ENCODE measurements around the gene ZNF385B.

Gene ZNF385B

DNA sequence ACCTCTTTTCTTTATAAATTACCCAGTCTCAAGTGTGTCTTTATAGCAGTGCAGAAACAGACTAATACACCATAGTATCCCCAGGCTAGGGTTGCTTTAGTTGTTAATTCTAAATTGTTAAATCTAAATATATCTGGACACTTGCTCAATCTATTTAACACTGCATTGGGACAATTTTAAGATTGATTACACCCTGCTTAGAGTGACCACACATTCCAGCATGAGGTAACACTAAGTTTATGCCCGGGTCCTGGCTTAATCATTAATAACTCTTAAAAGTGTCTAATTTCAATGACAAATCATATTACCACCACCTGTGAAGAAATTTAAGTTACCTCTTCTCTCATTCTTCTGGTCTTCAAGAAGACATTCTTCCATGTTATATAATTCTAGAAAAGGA, 131.4 kb downstream of the ZNF385B start:
- DNase-seq, result no peak

- no peak for DNase-seq
These were observed 134.8 kb downstream of the ZNF385B start for GRCh38 chr2:179726461-179727180.

DNA sequence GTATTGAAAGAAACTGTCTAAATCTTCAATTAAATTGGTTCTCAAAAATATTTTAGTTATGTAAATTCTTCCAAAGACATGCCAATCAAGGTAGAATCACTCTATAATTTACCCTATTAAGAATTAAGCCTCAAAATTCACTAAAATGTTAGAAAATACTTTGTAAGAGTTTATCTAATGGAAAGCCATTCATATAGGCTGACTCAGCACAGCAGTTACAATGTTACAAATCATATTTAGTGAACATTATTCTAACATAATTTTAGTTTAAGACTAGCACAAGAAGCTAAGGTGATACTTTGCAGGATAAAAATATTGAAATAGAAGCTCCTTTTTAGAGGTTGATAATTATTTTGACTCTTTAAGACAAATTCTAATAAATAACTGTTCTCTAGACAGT, 137.0 kb downstream of the ZNF385B start:
- DNase-seq, result no peak

DNA sequence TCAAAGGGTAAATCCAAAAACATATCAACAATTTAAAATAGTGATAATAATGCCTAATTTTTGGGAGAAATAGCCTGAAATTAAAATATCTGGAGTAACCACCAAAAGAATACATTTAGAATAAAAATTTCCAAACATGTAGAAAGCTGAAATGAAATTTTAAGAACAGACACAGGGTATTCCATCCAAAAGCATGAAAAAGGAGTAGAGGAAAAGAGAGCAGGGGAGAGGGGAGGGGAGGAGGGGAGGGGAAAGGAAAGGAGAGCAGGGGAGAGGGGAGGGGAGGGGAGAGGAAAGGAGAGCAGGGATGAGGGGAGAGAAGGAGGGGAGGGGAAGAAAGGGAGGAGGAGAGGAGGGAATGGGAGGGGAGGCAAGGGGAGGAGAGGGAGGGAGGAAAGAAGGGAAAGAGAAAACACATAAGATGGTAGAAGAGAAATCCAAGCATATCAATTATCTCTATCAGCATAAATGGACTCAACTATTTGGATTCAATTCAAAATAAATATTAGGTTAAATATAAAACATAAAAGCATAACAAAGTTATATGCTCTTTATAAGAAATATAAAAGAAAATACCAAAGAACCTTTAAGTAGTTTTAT, 141.1 kb downstream of the ZNF385B start:
- DNase-seq, result no peak

GRCh38 chr2:179715871-179716270, 145.5 kb downstream of the ZNF385B start:
- DNase-seq, result no peak

- DNase-seq, result no peak
These were observed 146.2 kb downstream of the ZNF385B start for GRCh38 chr2:179715196-179715595.

GRCh38 chr2:179712825-179713224, 148.6 kb downstream of the ZNF385B start:
- no peak for DNase-seq

DNA sequence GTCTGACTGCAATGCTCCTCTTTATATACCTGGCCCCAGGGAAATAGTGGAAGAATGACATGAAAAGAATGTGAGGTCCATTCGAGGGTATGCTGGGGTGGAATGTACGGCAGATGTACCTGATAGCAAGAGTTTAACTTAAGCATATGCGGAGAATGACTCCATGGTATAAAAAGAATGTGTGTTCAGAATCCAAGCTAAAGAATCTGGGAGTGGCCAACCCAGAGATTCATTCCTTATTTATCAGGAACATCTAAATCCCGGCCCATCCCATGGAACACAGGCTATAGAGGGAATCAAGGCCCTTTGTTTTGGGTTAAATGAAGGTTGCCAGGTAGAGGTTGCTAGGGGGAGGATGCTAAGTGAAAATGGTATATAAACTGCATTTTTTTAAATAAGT, 150.0 kb downstream of the ZNF385B start:
- DNase-seq, result no peak

- DNase-seq, result no peak
These were observed 157.7 kb downstream of the ZNF385B start for GRCh38 chr2:179703702-179704101.

GRCh38 chr2:179702912-179703311, 158.5 kb downstream of the ZNF385B start:
- DNase-seq, result no peak

DNA sequence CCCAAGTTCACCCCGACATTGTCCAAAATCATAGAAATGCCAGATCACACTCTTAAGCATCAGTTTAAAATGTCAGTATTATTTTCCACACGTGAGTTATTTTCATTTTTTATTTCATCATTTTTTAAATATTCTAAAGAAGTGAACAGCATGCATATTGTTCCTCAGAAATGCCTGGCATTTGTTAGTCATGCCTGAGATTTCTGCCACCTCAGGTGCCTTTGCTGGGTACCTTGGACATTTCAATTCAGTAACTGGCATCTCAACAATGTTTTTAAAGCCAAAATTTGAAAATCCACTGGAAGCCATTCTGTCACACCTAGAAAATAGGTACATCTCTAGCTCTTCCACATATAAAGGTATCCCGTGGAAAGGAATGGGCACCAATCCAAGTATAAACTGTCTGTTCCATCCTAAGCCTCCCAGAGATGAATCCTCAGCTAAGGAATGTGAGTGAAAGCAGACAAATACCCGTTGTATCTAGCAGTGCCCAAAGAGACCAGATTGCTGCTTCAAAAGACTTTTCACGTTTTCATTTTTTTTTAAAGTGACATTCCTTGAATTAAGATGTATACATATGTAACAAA, 159.8 kb downstream of the ZNF385B start:
- DNase-seq, result no peak

GRCh38 chr2:179695486-179695885, 165.9 kb downstream of the ZNF385B start:
- DNase-seq, result no peak

DNA sequence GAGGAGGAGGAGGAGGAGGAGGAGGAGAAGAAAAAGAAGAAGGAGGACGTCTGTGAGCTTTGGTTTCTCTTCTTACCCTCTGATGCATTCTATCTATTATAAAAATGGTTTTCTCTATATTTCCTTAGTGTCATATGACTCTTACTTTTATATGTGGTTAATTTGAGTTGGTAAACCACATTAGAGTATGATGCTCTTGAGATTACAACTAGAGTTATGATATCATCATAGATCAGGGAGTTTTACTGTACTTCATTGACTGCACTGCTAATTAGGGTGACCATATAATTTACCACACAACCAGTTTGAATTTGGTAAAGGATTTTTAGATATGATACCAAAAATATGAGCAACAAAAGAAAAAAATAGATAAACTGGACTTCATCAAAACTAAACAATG, 166.4 kb downstream of the ZNF385B start:
- no peak for DNase-seq

GRCh38 chr2:179692610-179693009, 168.8 kb downstream of the ZNF385B start:
- no peak for DNase-seq

DNA sequence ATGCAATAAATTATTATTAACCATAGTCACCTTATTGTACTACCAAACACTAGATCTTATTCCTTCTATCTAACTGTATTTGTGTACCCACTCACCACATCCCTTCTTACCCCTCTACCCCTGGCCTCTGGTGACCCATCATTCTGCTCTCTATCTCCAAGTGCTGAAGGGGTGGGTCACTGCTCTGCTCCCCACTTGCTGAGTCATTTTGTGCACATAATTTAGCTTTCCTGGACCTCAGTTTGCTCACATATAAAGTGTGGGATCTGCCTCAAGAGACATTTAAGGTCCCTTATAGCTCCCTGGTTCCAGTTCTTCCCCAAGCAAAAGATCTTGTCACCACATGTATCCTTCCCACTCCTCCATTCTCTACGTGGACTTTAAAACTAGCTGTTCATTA, 169.4 kb downstream of the ZNF385B start:
- DNase-seq, result no peak

GRCh38 chr2:179691235-179691634, 170.2 kb downstream of the ZNF385B start:
- DNase-seq, result no peak

DNA sequence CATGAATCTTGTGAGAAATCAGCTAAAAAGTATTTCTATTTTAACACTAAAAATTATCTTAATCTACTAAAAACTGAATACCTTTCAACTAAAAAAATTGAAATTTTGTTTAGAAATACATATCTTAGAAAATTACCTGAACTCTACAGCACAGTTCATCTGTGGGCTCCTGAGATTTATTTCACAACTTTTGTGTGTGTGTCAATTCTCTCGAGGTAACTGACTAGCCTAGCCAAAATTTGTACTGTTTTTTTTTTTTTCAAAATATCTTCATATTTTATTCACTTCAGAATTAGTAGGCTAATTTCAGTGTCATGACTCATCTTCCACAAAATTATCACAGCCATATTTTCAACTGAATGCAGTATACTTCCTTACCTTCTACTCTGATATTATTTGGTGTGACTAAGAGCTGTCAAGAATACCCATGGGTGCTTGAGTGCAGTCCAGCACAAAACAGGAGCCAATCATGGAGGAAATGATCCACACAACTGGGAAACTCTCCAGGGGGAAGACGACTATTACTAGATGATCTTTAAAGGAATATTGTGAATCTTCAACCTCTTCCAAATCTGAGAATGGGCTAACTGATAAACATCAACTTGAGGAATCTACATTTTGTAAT, 174.6 kb downstream of the ZNF385B start:
- no peak for DNase-seq

GRCh38 chr2:179686069-179686468, 175.3 kb downstream of the ZNF385B start:
- no peak for DNase-seq

DNA sequence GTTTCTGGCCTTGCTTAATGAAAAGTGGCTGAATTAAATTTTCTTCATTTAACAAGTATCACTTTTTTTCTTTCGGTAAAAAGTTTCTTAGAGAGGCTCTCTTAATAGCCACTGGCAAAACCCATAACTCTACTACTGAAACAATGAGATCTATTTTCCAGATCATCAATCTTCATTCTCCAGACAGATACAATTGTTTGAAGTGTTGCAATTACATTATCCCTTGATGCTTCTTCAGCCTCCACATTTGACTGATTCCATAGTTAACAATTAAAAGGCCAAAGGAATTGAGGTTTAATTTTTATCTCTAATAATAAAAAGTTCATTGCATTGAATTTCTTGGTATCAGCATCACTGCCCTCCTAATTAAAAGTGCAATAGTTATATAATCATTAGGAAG, 176.3 kb downstream of the ZNF385B start:
- no peak for DNase-seq

GRCh38 chr2:179682756-179683155, 178.7 kb downstream of the ZNF385B start:
- DNase-seq, result no peak

DNA sequence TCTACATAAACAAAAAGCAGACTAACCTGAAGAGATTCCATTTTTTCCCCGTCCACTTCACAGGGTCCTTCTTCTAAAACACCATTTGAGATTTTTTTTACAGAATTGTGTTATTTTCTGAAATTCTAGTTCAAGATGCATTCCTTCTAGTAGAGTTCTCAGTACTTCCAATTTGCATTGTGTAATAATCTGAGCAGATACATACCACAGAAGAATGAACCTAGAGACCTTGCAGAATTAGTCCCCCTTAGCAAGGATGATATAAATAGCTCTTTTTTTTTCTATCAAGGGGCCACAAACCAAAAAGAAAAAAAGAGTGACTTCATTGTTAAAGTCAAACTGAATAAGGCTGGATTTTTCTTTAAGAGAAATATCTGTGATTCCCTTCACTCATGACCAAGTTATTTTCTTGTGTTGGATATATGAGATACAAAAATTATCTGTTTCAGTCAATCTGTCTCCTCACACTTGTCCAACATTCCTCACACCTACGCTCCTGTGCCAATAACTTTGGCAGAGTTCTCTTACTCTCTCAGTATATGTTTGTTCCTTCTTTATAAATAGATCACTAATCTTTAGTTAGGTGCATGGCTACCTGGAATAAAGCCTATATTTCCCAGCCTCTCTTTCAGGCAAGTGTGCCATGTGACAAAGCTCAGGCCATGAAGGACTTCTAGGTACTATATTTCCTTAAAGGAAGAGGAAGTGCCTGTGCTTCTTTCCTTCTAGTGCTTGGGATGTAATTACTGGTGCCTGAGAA, 183.5 kb downstream of the ZNF385B start:
- no peak for DNase-seq

DNA sequence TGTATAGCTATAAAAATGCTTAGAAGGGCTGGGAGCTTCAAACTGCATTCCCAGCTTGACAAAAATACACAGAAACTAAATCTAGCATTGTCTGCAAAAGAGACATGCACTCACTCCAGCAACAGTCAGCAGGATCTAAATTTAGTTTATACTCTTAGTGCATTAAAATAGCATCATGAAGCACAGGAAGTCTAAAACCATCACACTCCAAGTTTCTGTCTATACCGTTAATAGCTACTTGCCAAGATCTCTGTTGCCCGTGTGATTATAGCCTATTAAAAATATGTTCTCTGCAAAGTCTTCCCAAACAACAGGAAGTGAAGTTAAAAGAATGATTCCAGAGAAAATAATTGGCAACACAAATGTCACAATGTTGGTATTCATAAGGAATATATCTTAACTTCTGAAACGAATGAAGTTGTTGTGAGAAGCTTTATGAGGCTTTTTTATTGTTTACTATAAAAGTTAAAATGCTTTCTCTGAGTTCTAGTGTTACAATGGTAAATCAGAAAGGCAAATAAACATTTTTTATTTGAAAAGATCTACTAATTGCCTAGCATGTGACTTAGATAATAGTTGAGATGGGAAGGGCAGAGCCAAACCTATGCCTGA, 184.2 kb downstream of the ZNF385B start:
- DNase-seq, result no peak

DNA sequence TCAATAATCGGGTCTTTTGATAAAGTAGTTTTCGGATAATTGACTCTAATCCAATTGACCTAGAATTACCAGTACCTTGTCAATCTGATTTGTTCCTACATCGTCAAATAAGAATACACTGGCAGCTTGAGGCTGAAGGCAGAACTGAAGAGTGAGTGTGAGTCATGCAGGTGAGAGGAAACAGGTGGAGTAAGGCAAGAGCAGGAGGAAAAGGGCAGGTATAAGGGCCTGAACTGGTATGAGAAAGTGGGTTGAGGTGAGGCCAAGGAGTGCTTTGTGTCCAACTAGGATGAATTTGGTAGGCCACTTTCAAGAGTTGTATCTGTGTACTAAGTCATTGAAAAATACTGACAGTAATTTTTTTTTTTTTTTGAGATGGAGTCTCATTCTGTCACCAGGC, 186.0 kb downstream of the ZNF385B start:
- DNase-seq, result no peak
